Suprapubic skin (tissue), 3 donors: ENCODE results near the gene CLASP2.

Experiments used
- CTCF ChIP-seq, 2 donors: fragments of 200-600 bp in 1 of 2; fragments of 450-650 bp in 1 of 2; sonication (generic) in 1 of 2; IDR thresholded peaks; one replicate each; pipeline ENCODE4 v1.5.1; 2016 to 2019; ENCODE audit warnings: antibody characterized with exemption in 2 of 2, mild to moderate bottlenecking in 1 of 2, moderate library complexity in 1 of 2
- POLR2A ChIP-seq, 2 donors: fragments of 450-650 bp; IDR thresholded peaks; one replicate each; pipeline ENCODE4 v1.6.1; 2017; ENCODE audit warnings: antibody characterized with exemption in 2 of 2, mild to moderate bottlenecking in 2 of 2, moderate library complexity in 2 of 2

- no peak for TF ChIP-seq CTCF (IDR thresholded peaks at IDR 0.05)
- TF ChIP-seq POLR2A (IDR thresholded peaks at IDR 0.05): no peak
Measured at GRCh38 chr3:33642806-33643205, 75.2 kb downstream of the CLASP2 start.
